Measurements from ENCODE around the gene RAN.

The RAN gene

DNA sequence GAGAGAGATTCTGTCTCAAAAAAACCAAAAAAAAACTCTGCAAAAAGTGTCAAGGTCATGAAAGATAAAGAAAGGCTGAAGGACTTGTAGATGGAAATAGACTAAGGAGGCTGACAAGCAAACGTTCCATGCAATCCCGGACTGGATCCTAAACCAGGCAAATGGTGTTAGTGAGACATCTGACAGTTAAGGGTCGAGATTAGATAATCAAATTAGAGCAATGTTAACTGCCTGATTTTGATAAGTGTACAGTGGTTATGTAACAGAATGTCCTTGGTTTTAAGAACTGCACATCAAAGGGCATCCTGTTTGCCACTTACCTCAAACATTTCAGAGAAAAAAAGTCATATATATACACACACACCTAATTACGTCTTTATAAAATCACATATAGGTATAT, 3.5 kb upstream of the RAN start:
- no peak overlapping the region for H3K4me3 ChIP-seq (ENCODE audit: low read depth, low read length)
- TF ChIP-seq, protein P1, sequence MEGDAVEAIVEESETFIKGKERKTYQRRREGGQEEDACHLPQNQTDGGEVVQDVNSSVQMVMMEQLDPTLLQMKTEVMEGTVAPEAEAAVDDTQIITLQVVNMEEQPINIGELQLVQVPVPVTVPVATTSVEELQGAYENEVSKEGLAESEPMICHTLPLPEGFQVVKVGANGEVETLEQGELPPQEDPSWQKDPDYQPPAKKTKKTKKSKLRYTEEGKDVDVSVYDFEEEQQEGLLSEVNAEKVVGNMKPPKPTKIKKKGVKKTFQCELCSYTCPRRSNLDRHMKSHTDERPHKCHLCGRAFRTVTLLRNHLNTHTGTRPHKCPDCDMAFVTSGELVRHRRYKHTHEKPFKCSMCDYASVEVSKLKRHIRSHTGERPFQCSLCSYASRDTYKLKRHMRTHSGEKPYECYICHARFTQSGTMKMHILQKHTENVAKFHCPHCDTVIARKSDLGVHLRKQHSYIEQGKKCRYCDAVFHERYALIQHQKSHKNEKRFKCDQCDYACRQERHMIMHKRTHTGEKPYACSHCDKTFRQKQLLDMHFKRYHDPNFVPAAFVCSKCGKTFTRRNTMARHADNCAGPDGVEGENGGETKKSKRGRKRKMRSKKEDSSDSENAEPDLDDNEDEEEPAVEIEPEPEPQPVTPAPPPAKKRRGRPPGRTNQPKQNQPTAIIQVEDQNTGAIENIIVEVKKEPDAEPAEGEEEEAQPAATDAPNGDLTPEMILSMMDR (IDR thresholded peaks at IDR 0.05; ENCODE audit: low read depth, low read length): no peak

DNA sequence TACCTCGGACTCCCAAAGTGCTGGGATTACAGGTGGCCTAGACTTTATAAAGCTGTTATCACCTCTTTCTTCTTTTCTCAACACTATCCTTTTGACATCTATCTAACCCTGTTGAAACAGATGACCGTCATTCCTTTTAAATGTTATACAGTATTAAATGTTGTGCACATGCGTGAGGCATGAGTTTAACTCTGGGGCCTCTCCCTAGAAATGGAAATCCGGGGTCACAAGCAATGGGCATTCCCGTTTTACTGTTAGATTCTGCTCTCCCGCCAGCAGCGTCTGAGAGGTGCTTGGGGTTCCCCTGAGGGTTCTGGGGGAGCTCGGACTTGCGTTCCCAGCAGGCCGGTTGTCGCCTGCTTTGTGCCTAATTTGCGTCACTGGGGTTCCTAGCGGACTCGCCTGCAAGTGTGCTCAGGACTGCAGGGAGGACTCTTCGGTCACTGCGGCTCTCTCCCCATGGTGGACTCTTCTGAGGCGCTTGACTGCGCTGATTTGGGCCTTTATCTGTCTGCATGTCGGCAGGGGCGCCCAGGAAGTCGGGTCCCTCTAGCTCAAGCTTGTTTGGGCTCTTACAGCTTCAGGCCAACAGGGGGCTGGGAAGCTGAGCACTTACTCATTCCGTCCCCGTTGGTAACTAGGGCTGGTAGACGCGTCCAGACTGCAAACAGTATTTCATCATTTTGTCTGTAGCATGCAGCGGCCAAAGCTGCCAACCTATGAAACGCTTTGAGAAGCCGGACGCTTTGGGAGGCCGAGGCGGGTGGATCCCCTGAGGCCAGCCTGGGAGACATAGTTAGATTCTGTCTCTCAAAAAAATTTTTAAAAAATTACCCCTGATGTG, 1.2 kb upstream of the RAN start:
- TF ChIP-seq, protein P1 (IDR thresholded peaks at IDR 0.05; ENCODE audit: low read depth, low read length): no peak; the same call in 1 of the 2 replicates
- H3K4me3 ChIP-seq (ENCODE audit: low read depth, low read length): peak overlapping the region; percentile 61

GRCh38 chr12:130872179-130873096, 572 bp downstream of the RAN start:
- TF ChIP-seq, protein P1 (IDR thresholded peaks at IDR 0.05; ENCODE audit: low read depth, low read length): no peak
- H3K4me3 ChIP-seq (ENCODE audit: low read depth, low read length): peak overlapping the region; percentile 90

DNA sequence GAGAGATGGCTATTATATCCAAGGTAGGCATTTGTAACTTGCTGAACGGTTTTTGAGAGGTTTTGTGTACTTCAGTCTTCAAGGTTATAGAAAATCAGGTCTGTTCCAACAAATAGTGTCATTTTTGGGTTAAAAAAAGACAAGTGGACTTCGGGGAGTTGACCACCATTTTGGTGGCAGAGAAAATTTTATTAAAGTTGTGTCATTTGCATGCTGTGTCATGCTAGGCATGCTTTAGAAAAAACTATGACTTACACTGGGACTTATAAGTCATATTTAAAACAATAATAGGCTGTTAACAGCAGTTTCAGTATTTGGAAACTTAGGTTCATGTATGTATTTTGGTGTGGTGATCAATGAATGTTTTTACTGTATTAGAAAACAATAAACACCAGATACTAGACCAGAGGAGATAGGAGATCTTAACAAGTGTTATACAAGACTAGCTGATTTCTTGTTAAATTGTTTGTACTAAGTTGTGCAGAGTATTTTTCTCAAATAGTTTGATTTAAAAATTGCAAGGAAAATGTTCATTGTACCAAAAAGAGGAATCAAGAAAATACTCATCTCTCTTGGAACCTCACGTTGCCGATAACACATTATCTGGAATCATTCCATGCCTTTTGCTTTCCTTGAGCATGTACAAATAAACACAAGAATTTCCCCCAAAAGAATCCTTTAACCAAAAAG, 1.4 kb downstream of the RAN start:
- TF ChIP-seq, protein P1 (IDR thresholded peaks at IDR 0.05; ENCODE audit: low read depth, low read length): no peak
- peak overlapping the region; percentile 90 for H3K4me3 ChIP-seq (ENCODE audit: low read depth, low read length)

DNA sequence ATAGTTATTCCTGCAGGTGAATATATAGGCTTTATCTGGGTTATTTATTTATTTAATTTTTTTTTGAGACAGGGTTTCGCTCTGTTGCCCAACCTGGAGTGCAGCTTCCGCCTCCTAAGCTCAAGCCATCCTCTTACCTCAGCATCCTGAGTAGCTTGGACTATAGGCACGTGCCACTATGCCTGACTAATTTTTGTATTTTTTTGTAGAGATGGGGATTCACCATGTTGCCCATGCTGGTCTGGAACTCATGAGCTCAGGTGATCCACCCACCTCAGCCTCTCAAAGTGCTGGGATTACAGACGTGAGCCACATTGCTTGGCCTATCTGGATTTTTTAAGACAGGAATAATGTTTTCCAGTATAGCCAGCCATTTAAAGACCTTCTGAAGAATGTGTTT, 2.0 kb downstream of the RAN start:
- peak overlapping the region; percentile 90 for H3K4me3 ChIP-seq (ENCODE audit: low read depth, low read length)
- TF ChIP-seq, protein P1 (IDR thresholded peaks at IDR 0.05; ENCODE audit: low read depth, low read length): no peak

GRCh38 chr12:130874696-130875095, 2.8 kb downstream of the RAN start:
- TF ChIP-seq, protein P1 (IDR thresholded peaks at IDR 0.05; ENCODE audit: low read depth, low read length): no peak
- H3K4me3 ChIP-seq (ENCODE audit: low read depth, low read length): no peak overlapping the region

All from WI38 (cell line).